ENCODE data around the gene GAS1.

GRCh38 chr9:86966852-86967511 lies 19.7 kb upstream of the GAS1 start:
- no peak for TF ChIP-seq CTCF (optimal IDR thresholded peaks at IDR 0.05 in 1 of 3, IDR thresholded peaks at IDR 0.05 in 1 of 3, conservative IDR thresholded peaks at IDR 0.05 in 1 of 3; ENCODE audit: extremely low read depth in 1 of 3, insufficient read depth in 2 of 3, low read length in 3 of 3)
- TF ChIP-seq EZH2 (IDR thresholded peaks at IDR 0.05; ENCODE audit: low read length) = no peak
